Measurements from ENCODE around the gene ATP7B.

Gene ATP7B

DNA sequence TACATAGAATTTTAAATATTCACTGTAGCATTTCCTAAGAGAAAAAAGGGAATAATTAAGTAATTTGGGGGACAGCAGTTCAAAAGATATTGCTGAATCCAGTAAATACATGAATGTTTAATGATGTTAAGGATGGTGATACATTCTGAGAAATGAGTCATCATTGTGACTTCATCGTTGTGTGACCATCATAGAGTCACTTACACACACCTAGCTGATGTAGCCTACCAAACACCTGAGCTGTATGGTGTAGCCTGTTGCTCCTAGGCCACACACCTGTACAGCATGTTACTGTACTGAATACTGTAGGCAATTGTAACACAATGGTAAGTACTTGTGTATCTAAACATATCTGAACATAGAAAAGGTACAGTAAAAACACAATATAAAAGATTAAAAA lies 34.8 kb downstream of the ATP7B start:
- DNase-seq, result no peak

DNA sequence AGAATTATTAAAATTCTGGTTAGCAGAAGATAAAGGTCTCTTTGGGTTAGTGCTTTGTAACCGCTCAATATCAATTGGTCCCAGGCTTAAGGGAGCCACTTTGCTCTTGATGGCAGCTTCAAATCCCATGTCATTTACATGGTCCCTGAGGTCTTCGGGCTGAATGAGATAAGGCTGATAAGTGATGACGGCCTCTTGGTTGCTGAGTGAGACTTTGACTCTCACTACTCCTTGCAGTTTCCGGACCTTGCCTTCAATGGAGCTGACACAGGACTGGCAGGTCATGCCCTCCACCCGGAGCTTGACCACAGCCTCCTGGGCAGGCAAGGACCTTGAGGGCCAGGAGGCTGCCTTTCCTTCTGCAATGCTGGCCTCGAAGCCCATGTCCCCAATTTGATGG lies 36.8 kb downstream of the ATP7B start:
- DNase-seq, result no peak

DNA sequence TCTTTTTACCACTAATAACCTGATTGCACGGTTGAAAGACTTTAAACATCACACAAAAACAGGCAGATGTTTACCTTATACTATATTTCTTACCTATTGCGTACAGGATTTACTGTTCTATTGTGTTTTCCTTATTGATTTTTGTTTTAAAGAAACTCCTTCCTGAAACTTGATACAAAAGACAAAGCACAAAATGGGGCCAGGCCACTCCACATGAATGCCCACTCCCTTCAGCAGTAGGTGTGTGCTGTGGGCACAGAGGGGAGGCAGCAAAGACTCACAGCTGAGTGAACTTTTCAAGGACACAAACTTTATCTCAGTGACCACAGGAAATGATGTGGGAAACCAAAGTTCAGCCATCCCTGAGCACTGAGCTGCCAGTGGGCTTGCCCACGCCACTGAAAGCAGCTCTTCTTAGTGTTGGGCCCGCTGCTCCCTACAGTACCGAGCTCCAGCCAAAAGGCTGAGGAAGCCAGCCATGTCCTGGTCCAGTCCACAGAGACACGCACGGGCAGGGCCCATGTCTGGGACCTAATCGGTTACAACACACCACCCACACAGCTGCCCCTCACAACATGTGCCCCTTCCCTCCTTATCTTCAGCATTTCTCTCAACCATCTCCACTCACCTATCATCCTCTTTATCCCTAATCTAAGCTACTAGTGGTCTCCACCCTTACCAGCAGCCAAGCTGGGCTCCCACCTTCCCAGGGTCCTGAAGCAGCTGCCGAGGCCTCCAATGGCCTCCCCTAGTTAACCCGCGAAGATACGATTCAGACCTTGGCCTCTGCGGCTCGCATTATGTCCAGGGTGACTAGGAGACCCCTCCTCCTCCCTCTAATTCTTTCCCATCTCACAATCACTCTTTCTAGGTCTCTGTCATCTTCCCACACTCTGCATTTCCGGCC lies 39.5 kb downstream of the ATP7B start:
- DNase-seq, result no peak

- no peak for DNase-seq
Observed at GRCh38 chr13:51970349-51970748, 40.9 kb downstream of the ATP7B start.

DNA sequence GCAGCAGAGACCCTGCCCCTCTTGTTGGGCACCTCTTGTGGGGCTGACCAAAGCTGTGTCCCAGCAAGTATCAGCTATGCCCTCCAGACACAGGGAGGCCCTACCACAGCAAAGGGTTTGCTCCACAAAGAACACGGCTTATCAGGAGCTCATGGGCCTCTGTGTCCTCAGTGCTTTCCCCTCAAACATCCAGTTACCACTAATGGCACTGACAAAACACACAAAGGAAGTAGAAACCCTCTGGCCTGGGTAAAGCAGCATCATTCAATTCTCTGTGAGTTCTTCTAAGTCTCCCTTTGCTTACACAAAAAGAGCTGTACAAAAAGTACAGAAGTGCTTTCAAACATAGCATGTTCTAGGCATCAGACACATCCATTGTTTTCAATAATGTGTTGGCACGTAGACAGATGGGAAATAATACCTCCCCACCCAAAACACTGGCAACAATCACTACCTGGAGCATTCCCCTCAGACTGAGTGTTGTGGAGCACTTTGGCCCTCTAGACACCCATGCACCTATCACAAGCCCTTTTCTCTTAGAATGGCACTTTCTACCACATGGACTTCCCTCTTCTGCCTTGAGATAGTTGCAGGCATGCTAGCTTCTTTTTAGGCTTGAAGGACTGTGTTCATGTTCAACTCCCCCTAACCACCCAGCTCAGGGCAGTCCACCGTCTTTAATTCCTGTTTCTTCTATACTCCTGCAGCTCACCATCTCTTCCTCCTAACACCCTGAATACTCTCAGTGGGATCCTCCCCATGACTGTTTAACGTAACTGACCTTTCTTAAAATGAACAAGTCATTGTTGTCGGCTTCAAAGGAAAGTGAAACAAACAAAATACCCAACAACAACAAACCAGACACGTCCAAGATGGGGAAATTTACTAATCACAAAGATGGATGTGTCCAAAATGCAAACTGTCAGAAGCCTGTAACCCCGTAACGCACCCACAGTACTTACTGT lies 43.5 kb downstream of the ATP7B start:
- no peak for DNase-seq

DNA sequence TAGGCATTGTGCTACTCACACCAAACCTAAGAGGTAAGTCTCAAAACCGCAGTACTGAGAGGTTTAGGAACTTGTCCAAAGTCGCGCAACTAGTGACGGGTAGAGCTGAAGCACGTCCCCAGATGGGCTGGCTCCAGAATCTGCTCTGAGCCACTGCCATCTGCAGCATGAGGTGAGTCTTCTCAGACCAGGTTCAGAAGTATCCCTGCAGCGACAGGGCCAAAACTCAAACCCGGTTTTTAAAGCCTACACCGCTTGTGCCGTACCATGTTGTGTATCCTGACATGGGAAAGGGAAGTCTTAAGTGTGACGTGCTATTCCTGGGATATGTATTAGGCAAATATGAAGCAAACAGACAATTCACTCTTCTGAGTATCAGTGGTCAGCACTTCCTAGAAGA lies 45.1 kb downstream of the ATP7B start:
- no peak for DNase-seq

GRCh38 chr13:51961493-51962403 lies 49.5 kb downstream of the ATP7B start:
- no peak for DNase-seq

- no peak for DNase-seq
Observed at GRCh38 chr13:51960766-51961165, 50.5 kb downstream of the ATP7B start.

GRCh38 chr13:51959773-51960172 lies 51.5 kb downstream of the ATP7B start:
- no peak for DNase-seq

DNA sequence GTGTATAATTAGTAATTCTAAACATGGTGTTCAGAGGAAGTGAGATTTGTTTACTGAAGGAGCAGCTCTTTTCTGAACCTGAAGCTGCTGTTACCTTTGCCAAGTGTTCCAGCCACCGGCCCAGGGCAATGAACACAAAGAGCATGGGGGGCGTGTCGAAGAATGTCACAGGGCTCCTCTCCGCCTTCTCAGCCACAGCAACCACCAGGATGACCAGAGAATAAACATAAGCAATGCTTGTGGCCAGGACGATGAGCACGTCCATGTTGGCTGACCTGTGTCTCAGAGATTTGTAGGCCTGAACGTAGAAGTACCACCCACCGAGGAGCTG lies 53.1 kb downstream of the ATP7B start:
- no peak for DNase-seq

DNA sequence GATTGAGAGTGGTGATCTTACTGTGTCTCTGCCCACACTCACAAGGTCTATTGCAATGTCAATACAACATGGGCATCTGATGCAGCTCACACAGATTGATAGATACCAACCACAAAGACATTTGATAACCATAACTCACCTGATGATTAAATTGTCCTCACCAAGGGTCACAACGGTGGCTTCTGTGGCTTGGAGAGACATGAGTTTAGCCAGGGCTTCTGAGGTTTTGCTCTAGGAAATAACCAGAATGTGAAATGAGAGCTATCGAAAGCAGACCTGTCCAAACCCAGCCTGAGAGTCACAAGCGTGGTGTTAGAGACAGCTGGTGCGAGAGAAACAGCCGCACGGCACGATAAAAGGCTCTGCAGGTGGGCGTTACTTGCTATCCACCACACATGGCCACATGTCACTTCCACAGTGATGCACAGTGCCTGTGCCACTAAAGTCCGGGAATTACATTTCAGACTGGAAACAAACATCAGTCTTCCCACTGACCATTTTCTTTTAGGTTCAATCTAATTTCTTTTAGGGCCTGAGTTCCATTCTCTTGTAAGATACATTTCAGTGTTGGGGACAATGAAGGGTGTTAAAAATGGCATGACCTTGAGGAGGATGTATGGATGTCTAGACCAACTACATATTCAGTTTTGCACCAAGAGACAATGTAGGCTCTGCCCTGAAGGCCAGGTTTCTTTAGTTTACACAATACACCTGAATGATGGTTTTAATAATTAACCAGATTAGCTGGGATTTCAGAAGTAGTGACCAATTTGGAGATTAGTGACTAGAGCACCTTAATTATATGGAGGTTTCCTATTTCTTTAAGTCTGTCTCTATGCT lies 53.7 kb downstream of the ATP7B start:
- DNase-seq, result no peak

DNA sequence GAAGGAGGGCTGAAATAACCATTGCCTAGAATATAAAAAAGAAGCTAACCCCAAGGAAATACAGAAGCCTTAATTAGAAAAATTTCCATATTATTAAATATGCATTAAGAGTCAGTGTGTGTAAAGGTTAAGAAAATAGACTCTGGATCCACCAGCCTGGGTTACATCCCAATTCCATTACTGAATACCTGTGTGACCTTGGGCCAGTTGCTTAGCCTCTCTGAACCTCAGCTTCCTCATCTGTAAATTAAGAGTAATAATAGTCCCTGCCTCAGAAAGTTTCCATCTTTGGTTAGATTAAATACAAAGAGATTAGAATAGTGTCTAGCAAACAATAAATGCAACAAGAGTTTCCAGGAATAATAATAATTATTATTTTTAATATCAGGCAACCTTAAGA lies 54.5 kb downstream of the ATP7B start:
- no peak for DNase-seq

DNA sequence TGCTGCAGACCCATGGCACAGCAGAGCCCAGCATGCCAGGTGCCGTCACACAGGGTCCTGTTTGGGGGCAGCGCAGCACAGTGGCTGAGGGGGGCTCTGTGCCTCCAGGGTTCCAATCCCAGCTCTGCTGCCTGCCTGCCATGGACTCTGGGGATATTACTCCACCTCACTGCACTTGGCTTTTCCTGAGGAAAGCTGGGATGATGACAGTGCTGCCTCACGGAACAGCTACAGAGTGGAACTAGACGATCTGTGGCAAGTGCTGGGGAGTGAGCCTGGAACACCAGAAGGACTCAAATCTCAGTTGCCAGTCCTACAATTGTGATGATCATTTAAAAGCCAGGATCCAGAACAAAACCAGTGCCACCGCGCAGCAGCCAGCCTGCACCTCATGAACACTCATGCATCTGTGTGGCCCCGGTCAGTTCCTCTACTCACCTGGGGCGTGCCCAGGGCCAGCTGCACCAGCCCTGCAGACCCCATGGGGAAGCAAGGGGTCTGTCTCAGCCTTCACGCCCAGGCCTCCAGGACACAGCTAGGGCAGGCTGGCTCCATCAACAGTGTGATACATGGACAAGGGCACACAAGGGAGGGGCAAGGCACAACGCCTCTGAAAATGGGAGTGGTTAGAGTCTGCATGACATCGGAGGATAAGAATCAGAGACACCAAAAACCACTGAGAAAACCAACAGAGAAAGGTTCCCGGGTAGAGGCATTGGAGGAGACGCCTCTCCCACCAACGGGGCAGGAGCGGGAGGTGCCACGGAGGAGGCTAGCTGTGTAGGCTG lies 55.2 kb downstream of the ATP7B start:
- no peak for DNase-seq

DNA sequence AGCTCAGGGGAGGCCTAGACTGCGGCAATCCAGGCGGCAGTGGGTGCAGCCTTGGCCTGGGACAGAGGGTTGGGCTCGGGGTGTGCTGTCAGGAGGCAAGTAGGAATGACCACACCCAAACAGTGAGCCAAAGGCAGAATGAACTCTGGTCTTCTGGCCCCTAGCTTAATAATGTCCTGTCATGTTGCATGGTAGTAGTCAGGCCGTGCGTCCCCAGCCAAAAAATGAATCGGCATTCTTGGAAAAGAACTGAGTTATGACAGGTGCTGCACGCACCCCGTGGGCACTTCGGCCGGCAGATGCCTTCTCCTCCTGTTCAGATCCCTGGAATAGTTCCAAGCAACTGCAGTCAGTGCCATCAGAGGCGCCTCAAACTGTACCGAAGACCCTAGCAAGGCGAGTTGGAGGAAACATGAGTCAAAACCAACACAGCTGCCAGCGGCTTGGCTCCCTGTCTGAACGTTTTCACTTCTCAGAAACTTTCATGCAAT lies 55.9 kb downstream of the ATP7B start:
- no peak for DNase-seq

DNA sequence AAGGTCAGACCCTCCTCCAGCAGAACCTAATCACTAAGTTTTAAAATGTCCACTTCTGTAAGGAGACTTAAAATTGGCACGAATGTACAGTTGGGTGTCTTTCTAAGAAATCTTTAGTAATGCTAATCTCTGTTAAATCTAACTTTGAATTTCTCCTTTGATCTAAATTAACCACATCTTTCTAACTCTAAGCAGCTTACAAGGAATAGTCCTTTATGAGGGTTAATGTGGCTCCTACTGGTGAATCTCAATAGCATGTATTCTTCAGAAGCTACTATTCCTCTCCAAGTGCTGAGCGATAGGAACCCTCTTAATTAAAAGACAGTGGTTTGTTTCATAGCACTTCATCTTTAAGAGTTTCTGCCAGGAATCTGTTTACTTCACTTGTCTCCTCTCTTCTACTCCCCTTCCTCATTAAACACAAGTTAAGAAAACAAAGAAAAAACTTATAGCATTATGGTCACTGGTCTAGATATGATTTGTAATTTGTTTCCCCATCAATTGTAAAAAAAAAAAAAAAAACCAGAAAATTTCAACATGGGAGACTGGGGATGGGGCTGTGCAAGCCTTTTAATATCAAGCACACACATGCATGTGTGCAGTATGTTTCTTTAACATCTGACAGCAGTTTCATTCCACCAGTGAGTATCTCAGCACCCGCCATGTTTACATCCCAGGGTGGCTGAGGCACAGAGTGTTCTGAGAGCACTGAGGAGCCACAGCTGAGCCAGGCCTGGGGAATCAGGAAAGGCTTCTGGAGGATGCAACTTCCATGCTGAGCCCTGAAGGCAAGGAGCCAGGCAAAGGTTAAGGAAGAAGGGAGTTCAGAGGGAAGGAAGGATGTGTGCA lies 57.7 kb downstream of the ATP7B start:
- DNase-seq, result no peak

DNA sequence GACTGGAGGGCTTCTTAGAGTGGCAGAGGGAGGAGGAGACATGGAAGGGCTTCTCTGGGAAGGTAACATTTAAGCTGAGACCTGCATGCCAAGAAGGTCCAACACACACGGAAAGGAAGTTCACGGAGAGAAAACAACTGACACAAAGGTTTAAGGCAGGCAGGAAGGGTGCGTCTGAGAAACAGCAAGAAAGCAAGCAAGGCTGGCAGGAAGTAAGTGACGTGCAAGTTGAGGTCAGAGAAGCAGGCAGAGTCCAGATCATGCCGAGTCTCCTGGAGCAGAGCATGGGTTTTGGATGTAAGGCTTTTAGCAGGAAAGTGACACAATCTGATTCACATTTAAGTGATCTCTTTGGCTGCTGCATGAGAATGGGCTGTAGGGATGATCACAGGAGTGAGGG lies 60.5 kb downstream of the ATP7B start:
- DNase-seq, result peak; percentile 11

DNA sequence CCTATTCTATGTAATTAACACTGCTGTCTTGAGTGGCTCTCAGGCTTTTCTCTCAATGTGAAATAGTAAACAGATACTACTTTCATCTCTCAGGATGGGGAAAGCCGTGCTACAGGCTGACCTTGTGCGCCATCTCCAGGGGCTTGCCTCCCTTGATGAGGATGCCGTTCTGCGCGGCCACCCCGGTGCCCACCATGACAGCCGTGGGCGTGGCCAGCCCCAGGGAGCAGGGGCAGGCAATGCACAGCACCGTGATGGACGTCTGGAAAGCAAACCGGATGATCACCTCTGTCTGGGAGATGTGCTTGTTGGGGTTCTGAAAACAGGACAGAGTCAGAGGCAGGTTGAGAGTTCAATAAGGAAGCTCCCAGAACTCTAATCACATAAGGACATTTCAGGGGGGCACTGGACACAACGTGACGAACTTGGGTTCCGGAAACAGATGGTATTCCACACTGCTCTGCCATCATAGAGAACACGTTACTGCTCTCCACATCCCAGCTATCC lies 65.0 kb downstream of the ATP7B start:
- DNase-seq, result no peak

- DNase-seq, result no peak
Observed at GRCh38 chr13:51945149-51945548, 66.1 kb downstream of the ATP7B start.

DNA sequence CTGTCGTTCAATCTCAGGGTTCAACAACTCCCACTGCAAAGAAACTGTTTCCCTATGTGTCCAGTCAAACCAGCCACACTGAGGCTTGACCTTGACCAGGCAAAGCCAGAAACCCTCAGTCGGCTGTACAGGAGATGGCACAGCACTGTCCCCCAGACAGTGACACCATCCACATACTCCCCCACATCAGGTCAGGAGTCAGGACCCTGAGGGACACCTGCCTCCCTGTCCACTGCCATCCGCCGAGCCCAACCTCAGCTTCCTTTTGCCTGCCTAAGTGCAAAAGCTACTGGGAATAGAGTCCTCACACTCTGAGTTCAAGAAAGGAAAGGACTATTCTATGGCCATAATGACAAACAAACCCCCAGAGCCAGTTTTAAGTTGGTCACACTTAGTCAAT lies 66.8 kb downstream of the ATP7B start:
- no peak for DNase-seq

GRCh38 chr13:51943721-51944120 lies 67.5 kb downstream of the ATP7B start:
- no peak for DNase-seq

All from activated effector memory CD4-positive, alpha-beta T cell treated with Interleukin-2 at 50 U/mL for 16 hours (primary cell).